Common myeloid progenitor, CD34-positive (primary cell): ENCODE data around the gene RPS10.

Experiments
- CTCF ChIA-PET: fragments of 350-600 bp; sonication (Branson Sonifier 250); formaldehyde crosslinking; loops from one replicate; lab custom pipeline; 2021; ENCODE audit warnings: antibody characterized with exemption; lab: Charles Lee
- POLR2A ChIA-PET: fragments of 350-600 bp; sonication (Branson Sonifier 250); formaldehyde crosslinking; loops from one replicate; lab custom pipeline; 2021; ENCODE audit warnings: antibody characterized with exemption; lab: Charles Lee
- DNase-seq, 3 donors: peaks; one replicate each; pipeline versions ENCODE4 v3.0.0 to v3.0.0-alpha.2; 2013
- H3K27ac ChIP-seq, 2 experiments: 1 replicate in 1 of 2; 2 replicates in 1 of 2; pipeline ENCODE4 v1.7.0; 2013; ENCODE audit warnings: inconsistent platforms in 2 of 2, low read length in 2 of 2, mild to moderate bottlenecking in 2 of 2, low read depth in 1 of 2, moderate library complexity in 1 of 2; ENCODE audit not compliant: severe bottlenecking in 2 of 2, insufficient read depth in 1 of 2, poor library complexity in 1 of 2
- H3K27me3 ChIP-seq, 5 experiments: replicated peaks in 2 of 5; 1 replicate in 3 of 5; 2 replicates in 2 of 5; pipeline versions ENCODE4 v1.6.1 to v1.7.0; 2013; ENCODE audit warnings: low read length in 4 of 5, mild to moderate bottlenecking in 2 of 5, moderate library complexity in 2 of 5, inconsistent platforms in 1 of 5; ENCODE audit not compliant: insufficient read depth in 5 of 5, control insufficient read depth in 4 of 5
- H3K36me3 ChIP-seq, 4 experiments: 1 replicate in 2 of 4; 2 replicates in 2 of 4; pipeline versions ENCODE4 v1.6.1 to v1.7.0; 2013; ENCODE audit warnings: low read length in 3 of 4, control low read depth in 1 of 4, mild to moderate bottlenecking in 1 of 4; ENCODE audit not compliant: control insufficient read depth in 4 of 4, insufficient read depth in 4 of 4
- H3K4me1 ChIP-seq, 4 experiments: 1 replicate in 3 of 4; 2 replicates in 1 of 4; pipeline versions ENCODE4 v1.6.1 to v1.7.1; 2013; ENCODE audit warnings: low read length in 3 of 4, mild to moderate bottlenecking in 3 of 4, control low read depth in 1 of 4, inconsistent platforms in 1 of 4, moderate library complexity in 1 of 4; ENCODE audit not compliant: control insufficient read depth in 4 of 4, insufficient read depth in 4 of 4; ENCODE audit errors: control extremely low read depth in 1 of 4
- H3K4me3 ChIP-seq, 7 experiments: 1 replicate in 4 of 7; 2 replicates in 3 of 7; pipeline versions ENCODE4 v1.5.1 to v1.7.0; 2013; ENCODE audit warnings: mild to moderate bottlenecking in 7 of 7, low read length in 6 of 7, moderate library complexity in 6 of 7, inconsistent platforms in 2 of 7, low read depth in 2 of 7, control low read depth in 1 of 7; ENCODE audit not compliant: insufficient read depth in 4 of 7, control insufficient read depth in 1 of 7; ENCODE audit errors: extremely low read depth in 1 of 7
- H3K9me3 ChIP-seq, 5 experiments: 1 replicate in 4 of 5; 2 replicates in 1 of 5; pipeline versions ENCODE4 v1.6.1 to v1.7.1; 2013; ENCODE audit warnings: low read length in 4 of 5, mild to moderate bottlenecking in 2 of 5, inconsistent platforms in 1 of 5, low read depth in 1 of 5, moderate library complexity in 1 of 5; ENCODE audit not compliant: control insufficient read depth in 4 of 5, insufficient read depth in 2 of 5; ENCODE audit errors: control extremely low read depth in 1 of 5
- WGBS: methylation state at CpG from one replicate; pipeline ENCODE4 v1.1.5; 2013; ENCODE audit not compliant: insufficient coverage; 5-methylcytosine and 5-hydroxymethylcytosine counted together

Gene RPS10

GRCh38 chr6:34451192-34451591, 25.3 kb upstream of the RPS10 start:
- DNase-seq = no peak
- no CpG with 5 or more reads among the region's 1 CpG for WGBS

GRCh38 chr6:34447910-34448309, 22.0 kb upstream of the RPS10 start:
- DNase-seq = no peak
- ChIA-PET POLR2A (no interaction called here), CTCF (interaction anchor here (1.4 to 5.6 kb wide), 2 partner anchors 10 to 18 kb away, joined by 3 to 31 read pairs; partner anchors contain the start of gene PACSIN1)
- peaks cover 0 to 3% (median 0%) of the 10 kb centered on the region in 4 experiments for H3K4me1 ChIP-seq
- H3K27me3 ChIP-seq = no peaks in the 10 kb centered on the region
- H3K27ac ChIP-seq = no peak overlapping the region
- H3K9me3 ChIP-seq = peaks cover 0 to 2% (median 0%) of the 10 kb centered on the region in 5 experiments
- H3K36me3 ChIP-seq = no peaks in the 10 kb centered on the region
- H3K4me3 ChIP-seq = no peak overlapping the region
- 78% methylated on average over 4 of the region's 5 CpGs for WGBS

More at GRCh38 chr6:34451192-34451591, 25.3 kb upstream of the RPS10 start:
- Histone ChIP-seq H3K27ac (no peak overlapping the region), H3K27me3 (no peaks in the 10 kb centered on the region), H3K36me3 (no peaks in the 10 kb centered on the region), H3K4me1 (peaks cover 0 to 3% (median 0%) of the 10 kb centered on the region in 4 experiments), H3K4me3 (no peak overlapping the region), H3K9me3 (peaks cover 0 to 2% (median 0%) of the 10 kb centered on the region in 5 experiments)
- ChIA-PET CTCF (interaction anchor here (1.2 kb wide), 1 partner anchor 9 kb away, joined by 6 read pairs; no protein-coding TSS in a partner anchor), POLR2A (no interaction called here)

- DNase-seq = no peak
- no peaks in the 10 kb centered on the region for H3K36me3 ChIP-seq
- ChIA-PET CTCF (interaction anchor here (1.0 to 5.6 kb wide), 3 partner anchors 11 to 155 kb away, joined by 3 to 31 read pairs (median 3); partner anchors contain the start of gene PACSIN1), POLR2A (no interaction called here)
- H3K27me3 ChIP-seq = no peaks in the 10 kb centered on the region
- 100% methylated on average over 6 of the region's 7 CpGs for WGBS
- peaks cover 0 to 2% (median 0%) of the 10 kb centered on the region in 5 experiments for H3K9me3 ChIP-seq
- H3K4me1 ChIP-seq = peaks cover 0 to 3% (median 0%) of the 10 kb centered on the region in 4 experiments
- no peak overlapping the region for H3K4me3 ChIP-seq
- H3K27ac ChIP-seq = no peak overlapping the region
Observed at GRCh38 chr6:34447386-34447785, 21.5 kb upstream of the RPS10 start.

- Histone ChIP-seq H3K9me3 (no peaks in the 10 kb centered on the region), H3K27ac (no peak overlapping the region), H3K4me1 (peaks cover 0 to 3% (median 0%) of the 10 kb centered on the region in 4 experiments), H3K4me3 (no peak overlapping the region), H3K27me3 (no peaks in the 10 kb centered on the region), H3K36me3 (no peaks in the 10 kb centered on the region)
- WGBS = 92% methylated on average over 3 of the region's 4 CpGs
- DNase-seq = no peak
- POLR2A ChIA-PET = no interaction called here
- CTCF ChIA-PET = interaction anchor here (1.6 to 5.6 kb wide), 2 partner anchors 9 to 13 kb away, joined by 3 to 31 read pairs; no protein-coding TSS in a partner anchor
Observed at GRCh38 chr6:34445313-34445860, 19.5 kb upstream of the RPS10 start.

- WGBS = no CpG with 5 or more reads among the region's 5 CpGs
- no peak overlapping the region for H3K27ac ChIP-seq
- CTCF ChIA-PET = no interaction called here
Observed at GRCh38 chr6:34441526-34441925, 15.7 kb upstream of the RPS10 start.

GRCh38 chr6:34439442-34439841, 13.6 kb upstream of the RPS10 start:
- no peak for DNase-seq
- WGBS = 100% methylated on average over 1 of the region's 3 CpGs
- H3K4me1 ChIP-seq = no peaks in the 10 kb centered on the region
- H3K27me3 ChIP-seq = no peaks in the 10 kb centered on the region
- POLR2A ChIA-PET = no interaction called here
- CTCF ChIA-PET = no interaction called here
- peaks cover 0 to 2% (median 0%) of the 10 kb centered on the region in 5 experiments for H3K9me3 ChIP-seq
- no peaks in the 10 kb centered on the region for H3K36me3 ChIP-seq
- no peak overlapping the region for H3K4me3 ChIP-seq
- no peak overlapping the region for H3K27ac ChIP-seq

More at GRCh38 chr6:34441526-34441925, 15.7 kb upstream of the RPS10 start:
- Histone ChIP-seq H3K9me3 (peaks cover 0 to 2% (median 0%) of the 10 kb centered on the region in 5 experiments), H3K27me3 (no peaks in the 10 kb centered on the region), H3K4me3 (no peak overlapping the region), H3K36me3 (no peaks in the 10 kb centered on the region), H3K4me1 (no peaks in the 10 kb centered on the region)
- POLR2A ChIA-PET = no interaction called here
- DNase-seq = no peak

GRCh38 chr6:34438705-34439104, 12.8 kb upstream of the RPS10 start:
- Histone ChIP-seq H3K9me3 (peaks cover 0 to 2% (median 0%) of the 10 kb centered on the region in 5 experiments), H3K4me3 (no peak overlapping the region), H3K27ac (no peak overlapping the region), H3K36me3 (no peaks in the 10 kb centered on the region), H3K27me3 (no peaks in the 10 kb centered on the region), H3K4me1 (no peaks in the 10 kb centered on the region)
- ChIA-PET CTCF (no interaction called here), POLR2A (no interaction called here)
- DNase-seq = peak in 1 of 3 donors; percentile 19
- WGBS = 93% methylated on average over 2 of the region's 4 CpGs
